ENCODE data around the gene SLC66A1.

SLC66A1 gene

DNA sequence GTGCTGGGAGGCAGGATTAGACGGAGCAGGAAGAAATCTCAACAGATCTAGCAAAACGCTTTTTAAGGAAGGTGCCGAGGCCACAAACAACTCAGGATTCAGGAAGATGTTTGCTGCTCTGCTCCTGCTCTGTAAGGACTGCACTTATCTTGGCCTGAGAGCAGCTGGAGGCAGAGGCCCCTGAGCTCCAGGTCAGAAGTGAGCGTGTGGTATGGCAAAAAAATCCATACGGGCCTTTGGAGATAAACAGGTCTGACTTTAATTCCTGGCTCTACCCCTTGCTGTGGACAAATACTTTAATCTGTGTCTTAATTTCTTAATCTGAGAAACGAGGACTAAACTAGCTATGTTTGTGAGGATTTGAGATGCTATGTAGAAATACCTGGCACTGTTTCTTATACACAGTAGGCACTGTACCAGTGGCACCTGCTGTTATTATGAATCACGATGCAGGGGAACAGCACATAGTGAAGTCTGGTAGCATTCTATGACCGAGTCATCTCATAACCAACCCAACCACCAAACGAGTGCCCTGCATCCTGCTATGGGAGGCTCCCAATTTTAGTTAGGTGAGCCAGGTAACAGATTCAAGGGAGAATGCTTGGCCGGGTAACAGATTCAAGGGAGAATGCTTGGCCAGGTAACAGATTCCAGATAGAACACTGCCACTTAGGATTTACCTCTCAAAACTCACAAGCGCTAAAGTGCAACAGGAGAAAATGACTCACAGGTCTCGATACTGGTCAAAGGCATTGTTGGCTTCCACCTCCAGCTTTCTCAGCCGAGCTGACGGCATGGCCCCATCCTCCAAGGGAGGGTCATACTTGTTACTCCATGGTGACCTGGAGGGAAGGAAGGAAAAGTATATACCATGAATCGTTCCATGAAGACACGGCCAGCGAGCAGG is 65.9 kb downstream of the SLC66A1 start:
- DNase-seq (ENCODE audit: low spot score), result no peak

Data from D341Med (cell line).